HG03342 (cell line): ENCODE measurements around the gene PDZK1IP1.
"Not testable (repeated sequence)": the region's sequence is repeated elsewhere in the genome, so short reads cannot be mapped to it uniquely, and the experiment has no call there.

ENCODE experiments used
- ATAC-seq: cut with Tn5 transposase; IDR thresholded peaks from one replicate; pipeline ENCODE4 v1.9.1; 2021; ENCODE audit warnings: mild to moderate bottlenecking, moderate library complexity; ENCODE audit not compliant: unreplicated experiment

The PDZK1IP1 gene

DNA sequence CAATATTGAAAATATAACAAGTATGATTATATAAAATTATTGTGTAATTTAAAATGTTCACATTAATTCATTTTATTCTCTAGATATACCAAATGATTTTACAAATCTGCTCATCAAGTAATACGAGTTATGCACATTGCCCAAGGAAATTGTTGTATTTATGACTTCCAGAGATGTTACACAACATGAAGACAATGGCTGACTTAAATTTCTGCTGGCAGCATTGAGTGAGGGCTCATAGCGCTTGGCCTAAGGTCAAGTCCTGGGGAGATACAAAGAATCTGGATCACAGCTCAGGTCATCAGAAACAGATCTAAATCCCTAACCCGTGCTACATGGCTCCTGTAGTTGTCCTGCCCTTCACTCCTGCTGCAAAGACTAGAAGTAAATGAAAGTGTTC is 49.5 kb downstream of the PDZK1IP1 start:
- not testable (repeated sequence) for ATAC-seq

DNA sequence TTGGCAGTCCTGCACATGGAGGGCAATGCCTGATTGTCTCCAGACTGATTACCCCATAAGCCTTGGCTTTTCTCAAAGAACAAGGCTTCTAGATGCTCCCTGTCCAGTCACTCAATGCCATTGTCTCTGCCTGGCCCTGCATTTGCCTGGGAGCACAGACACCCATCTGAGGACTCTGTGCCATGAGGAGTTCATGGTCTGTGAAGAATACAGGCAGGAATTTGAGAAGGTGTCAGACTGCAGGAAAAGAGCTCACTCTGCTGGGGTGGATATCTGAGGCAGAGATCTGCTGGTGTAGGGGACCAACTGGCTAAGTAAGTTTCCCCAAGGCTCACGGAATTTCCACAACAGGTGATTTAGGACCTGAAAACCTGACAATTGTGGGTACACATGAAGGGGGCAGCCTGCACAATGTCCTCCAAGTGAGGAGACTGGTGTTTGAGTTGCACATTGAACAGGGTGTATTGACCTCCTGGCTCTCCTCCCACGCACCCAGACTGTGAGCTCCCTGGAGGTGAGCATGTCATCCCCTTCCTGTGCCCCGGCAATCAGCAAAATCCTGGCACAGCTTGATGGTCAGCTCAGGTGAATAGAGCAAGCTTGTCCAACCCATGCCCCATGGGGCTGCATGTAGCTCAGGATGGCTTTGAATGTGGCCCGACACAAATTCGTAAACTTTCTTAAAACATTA is 51.8 kb downstream of the PDZK1IP1 start:
- ATAC-seq, result no peak

DNA sequence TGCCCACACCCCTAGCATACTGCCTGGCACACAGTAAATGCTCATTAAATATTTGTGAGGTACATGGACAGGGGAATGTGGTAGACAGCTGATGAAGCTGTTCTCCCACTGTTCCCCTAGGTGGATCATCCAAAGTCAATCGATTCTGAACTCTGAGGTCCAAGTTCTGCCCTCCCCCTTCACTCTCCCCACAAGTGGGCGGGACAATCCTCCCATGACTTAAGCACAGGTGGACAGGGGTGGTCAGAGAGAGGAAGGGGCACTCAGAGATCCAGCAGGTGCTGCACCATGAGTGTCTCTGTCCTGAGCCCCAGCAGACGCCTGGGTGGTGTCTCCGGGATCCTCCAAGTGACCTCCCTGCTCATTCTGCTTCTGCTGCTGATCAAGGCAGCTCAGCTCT is 52.6 kb downstream of the PDZK1IP1 start, which contains the start of gene CYP4A22:
Gene CYP4A22, plus strand, starts transcription at position 244 of the 400 bp plus-strand sequence. Its CDS starts 45 bp downstream, at position 289.
- ATAC-seq, result no peak
